NCI-H69 (cell line): ENCODE measurements around the gene CHST2.
A peak's percentile ranks its signal among the peaks of the same experiment; 100 is the strongest.
"Not testable (repeated sequence)": the region's sequence is repeated elsewhere in the genome, so short reads cannot be mapped to it uniquely, and the experiment has no call there.

ENCODE experiments used
- DNase-seq: peaks from one replicate; lab custom pipeline; 2025; lab: John Stamatoyannopoulos, UW

The CHST2 gene

DNA sequence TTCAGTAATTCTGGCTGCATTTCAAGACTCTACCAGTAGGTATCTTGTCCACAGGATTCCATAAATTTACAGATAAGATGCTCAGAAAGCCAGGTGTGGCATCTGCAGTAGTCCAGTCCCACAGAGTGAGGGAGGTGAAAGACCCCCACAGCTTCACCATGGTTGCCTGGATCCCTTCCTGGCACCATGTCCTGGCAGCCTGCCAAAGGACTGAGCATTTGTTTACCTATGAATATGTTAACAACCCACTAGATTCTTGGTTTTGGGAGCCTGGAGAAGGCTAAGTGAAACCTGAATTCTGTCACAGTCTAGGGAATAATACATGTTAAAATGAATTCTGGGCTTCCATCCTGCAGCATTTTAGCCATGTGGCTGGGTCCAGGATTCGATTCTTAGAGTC lies 14.9 kb downstream of the CHST2 start:
- DNase-seq: peak; percentile 94

DNA sequence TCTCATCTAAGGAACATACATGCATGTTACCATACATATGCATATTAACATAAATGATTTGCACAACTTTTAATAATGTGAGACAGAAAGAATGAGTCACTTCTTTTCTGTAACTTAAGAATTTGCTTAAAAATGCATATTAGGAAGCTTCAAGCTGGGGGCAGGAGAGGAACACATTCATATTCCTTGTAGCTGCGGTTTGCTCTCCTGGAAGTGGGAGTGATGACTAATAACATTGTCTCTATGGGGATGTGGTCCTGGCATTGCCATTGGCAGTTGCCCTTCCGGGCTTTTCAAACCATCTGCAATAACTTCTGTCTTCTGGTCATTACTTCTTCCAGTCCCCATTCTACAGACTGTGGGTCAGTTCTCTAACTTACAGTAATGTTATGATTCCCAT lies 15.6 kb downstream of the CHST2 start:
- peak; percentile 67 for DNase-seq

DNA sequence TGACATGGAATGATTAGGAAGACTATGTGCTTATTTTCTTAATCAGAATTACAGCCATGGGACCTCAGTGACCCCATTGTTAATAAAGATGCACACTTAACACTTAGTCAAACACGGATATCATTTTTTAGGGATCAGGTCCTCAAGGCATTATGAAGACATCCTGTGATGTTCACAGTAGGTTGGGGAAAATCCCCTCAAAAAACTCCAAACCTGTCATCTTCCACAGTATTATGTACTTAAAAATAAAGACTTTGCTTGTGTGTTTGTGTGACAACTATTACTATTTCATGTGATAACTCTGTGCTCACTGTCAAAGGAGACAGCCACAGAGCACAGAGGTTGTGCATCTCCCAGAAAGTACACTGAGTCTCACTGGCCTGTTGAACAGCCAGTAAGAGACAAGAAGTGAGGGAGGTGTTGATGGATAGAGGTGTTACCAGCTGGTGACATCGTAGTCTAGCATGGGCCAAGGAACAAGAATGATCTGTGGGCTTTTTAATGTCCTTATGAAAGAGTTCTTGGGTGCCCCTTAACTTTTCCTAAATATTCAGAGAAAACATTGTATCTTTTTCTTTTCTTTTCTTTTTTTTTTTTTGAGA lies 18.0 kb downstream of the CHST2 start:
- DNase-seq: no peak

DNA sequence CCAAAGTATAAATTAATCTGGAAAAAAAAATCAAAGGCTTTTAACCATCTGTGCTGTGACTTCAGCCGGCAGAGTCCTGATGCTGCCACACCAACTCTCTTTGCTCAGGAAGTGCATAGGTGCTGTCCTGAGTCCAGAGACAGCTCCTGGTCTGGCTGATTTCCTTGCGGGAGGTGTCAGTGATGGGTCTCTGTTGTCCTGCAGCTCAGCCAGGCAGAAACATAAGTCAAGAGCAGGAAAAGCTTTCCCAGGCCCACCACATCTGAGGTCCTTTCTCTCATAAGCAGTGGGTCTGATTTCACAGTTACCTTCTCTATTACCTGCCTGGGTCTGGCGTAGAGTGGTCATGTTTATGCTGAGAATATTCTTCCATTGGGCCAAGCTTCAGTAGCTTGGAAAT lies 19.4 kb downstream of the CHST2 start:
- DNase-seq: peak; percentile 11

DNA sequence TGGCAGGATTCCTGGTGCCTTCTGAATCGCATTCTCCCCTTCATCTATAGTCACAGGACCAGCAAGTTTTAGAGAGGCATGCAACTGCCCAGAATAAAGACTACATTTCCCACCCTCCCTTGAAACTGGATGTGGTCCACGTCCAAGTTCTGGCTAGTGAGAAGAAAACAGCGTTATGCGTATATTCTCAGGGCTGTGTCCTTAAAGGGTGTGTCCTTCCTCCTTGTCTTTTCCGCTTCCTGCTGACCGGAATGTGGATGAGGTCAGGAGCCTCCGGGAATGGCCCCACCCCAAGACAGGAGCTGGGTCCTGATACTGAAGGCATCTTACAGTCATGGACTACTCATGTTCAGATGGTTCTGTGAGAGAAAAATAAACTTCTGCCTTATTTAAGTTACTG lies 20.2 kb downstream of the CHST2 start:
- no peak for DNase-seq

DNA sequence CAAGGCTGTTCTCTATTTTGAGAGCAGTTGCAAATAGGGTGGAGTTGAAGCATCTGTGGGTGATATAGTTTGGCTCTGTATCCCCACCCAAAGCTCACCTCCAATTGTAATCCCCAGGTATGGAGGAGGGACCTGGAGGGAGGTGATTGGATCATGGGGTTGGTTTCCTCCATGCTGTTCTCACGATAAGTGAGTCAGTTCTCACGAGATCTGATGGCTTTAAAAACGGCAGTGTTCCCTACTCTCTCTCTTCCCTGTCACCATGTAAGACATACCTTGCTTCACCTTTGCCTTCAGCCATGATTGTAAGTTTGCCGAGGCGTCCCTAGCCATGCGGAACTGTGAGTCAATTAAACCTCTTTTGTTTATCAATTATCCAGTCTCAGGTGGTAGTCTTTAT lies 21.0 kb downstream of the CHST2 start:
- DNase-seq: no peak

DNA sequence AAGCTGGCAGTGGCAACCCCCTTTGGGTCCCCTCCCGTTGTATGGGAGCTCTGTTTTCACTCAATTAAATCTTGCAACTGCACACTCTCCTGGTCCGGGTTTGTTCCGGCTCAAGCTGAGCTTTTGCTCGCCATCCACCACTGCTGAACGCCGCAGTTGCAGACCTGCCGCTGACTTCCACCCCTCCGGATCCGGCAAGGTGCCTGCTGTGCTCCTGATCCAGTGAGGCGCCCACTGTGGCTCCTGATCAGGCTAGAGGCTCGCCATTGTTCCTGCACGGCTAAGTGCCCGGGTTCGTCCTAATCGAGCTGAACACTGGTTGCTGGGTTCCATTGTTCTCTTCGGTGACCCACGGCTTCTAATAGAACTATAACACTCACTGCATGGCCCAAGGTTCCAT lies 22.8 kb downstream of the CHST2 start:
- DNase-seq: peak; percentile 76

DNA sequence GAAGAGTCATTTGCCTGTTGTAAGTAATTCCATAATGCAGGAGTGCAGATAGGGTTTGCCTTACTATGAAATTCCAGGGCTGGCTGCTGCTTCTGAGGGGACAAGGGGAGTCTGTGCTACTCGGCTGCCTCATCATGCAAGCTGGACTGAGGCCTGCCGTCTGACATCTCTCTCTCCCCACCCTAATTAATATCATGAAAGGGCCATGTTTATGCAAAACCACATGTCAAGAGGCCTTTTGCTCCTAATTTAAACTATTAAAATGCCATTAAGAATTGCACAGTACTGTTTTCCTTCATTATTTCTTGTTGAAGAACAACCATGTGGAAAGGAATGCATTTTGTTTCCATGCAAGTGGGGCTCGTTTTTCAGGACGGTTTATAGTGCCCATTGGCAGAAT lies 26.3 kb downstream of the CHST2 start:
- no peak for DNase-seq

DNA sequence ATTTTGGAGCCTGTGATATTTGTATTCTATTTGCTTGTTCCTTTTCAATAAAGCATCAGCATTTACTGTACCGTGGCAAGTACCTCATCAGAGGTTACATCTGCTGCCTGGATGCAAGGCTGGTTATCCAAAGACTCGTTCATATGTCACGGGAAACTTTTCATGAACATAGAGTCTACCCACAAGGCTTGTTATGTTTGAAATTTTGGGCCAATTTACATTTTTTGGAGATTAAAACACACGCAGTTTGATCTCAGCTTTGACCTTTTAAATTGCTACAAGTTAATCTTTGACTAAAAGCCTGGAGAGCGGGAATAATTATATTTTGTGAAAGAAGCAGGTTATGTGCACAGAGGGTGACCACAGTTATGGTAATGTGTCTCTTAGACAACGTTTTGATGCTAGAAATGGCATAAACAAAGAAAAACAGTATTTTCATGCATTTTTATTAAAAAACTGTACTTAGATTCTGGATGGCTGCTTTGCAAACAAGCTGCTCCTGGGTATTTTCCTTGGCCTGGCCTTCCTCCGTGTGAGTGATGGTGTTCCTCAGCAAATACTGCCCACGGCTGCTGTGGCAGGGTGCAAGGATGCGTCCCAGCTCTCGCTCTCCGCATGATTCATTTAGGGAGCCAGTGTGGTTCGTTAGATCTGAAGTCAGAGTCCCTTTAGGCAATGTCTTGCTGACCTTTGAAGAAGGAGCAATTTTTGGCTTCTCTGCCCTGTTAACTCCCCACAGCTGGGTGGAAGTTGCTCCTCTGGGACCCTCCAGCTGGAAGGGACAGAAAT lies 27.1 kb downstream of the CHST2 start:
- DNase-seq: no peak

DNA sequence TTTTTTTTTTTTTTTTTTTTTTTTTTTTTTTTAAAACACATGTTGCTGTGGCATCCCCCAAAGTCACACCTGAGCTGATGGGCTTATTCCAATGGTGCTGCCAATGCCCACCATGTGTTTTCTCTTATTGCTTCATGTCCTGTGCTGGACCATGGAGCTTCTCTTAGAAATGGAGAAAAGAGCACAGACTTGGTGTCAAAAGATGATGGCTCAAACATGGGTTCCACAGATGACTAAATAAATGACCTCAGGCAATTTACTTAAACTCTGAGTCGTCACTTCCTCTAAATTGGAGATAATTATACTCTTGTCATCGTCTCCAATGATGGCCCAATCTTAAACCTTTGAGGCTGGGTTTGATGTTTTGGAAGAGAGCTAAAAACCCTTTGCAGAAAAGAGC lies 28.1 kb downstream of the CHST2 start:
- DNase-seq: peak; percentile 43

DNA sequence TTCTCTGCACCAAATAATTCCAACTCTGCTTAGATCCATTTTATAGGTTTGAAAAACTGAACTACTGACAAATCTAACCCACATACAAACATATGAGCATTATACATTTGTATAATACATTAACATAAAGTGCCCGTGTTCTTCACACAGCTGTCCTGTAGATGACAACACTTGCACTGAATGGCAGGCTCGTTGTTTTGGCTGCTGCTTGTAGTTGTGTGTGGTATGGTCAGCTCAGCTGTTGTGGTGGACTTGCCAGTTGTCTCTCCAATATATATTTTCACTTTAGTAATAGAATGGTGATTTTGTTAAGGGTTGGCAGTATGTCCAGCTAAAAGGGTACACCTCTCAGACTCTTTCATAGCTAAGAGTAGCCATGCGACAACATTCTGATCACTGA lies 30.5 kb downstream of the CHST2 start:
- no peak for DNase-seq

DNA sequence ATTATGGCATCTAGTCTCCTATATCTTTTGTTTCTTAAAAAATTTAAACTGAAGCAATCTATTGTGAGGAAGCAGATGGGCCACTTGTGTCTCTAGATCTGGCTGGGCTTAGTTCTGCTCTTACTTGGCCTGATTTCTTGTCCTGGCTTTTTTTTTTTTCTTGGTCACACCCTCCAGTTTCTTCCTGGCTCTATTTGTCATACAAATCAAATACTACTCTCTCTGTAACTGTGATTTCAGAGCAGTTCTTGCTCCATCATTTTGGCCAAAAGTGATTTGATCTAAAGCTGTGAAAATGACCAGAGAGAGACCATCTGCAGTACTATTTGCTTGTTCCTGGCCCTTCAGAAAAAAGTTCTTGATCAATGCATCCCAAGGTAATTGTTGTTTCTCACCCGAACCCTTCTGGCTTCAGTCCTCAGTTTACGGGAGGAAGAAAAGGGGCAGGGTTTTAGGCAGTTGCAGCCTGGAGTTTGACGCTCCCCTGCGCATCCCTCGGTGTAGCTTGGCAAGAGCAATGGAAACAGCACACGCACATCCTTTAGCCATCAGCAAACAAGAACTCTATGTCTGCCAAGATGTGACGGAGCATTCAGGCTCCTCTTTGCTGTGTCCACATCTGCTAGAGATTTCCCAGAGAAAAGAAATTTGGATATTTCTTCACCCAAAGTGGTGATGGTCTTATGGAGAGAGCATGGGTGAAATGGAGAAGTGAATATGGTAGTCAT lies 31.6 kb downstream of the CHST2 start:
- no peak for DNase-seq

DNA sequence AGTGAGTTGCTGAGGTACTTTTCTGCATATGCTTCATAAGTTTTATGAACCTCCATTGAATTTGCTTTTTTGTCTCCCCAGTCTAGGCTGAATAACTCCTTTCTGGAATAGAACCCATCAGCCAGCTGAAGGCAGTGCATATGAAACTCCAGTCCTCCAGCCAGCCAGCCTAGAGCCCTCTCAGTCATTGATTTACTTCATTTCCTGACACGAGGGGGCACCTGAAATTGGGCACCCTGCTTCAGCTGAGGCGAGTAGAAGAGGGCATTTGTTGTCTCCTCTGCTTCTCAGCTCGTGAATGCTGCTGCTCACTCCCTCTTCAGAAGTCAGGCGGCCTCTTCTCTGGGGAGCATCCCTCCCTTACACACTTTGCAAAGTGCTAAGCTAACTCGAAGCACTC lies 32.5 kb downstream of the CHST2 start:
- no peak for DNase-seq

DNA sequence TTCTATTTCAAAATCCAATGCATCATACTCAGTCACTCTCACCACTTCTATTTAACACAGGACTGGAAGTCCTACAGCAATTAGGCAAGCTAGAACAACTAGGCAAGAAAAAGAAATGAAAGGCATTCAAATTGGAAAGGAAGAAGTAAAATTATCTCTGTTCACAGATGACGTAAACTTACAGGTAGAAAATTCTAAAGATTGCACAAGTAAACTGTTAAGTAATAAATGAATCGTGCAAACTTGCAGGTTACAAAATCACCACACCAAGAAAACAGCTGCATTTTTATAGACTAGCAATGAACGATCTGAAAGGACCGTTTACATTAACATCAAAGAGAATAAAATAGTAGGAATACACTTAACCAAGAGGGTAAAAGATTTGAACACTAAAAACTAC lies 36.2 kb downstream of the CHST2 start:
- no peak for DNase-seq

DNA sequence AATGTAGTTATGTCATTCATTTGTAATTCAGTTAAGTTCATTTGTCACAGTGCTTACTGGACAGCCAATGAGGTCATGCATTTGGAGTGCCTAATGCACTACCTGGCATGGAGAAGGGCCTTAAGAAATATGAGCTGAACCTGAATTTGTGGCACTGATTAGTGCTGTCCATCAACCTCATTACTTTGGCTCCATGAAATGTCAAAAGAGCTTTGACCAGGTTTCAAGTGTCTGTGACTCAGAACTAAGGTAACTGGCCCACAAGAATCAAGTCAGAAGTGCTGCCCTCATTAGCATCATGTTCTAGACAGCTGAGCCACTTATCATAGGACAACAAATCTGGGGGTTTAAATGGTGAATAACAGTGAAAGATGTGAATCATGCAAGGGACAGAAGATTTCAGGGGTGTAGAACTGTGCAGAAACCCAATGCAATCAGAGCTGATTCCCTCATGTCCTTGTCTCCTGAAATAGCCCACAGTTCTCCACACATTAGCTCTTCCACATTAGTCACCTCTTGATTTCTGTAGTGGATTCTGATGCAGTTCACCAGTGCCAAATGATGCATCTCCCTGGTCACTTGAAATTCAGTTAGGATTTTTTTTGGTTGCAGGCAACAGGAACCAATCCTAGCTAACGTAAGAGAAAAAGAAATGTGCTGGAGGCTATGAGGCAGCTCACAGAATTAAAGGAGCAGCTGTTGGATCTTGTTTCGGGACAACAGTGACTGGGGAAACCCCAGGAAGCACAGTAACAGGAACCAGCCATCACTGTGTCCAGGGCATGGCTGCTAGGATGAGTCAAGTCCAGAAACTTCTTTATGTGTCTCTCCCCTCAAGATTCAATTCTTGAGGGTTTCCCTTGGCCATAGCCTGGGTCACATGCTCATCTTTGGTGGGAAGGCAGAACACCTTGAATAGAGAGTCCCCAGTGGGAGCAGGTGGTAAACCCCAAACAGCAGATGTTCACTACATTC lies 38.7 kb downstream of the CHST2 start:
- DNase-seq: peak; percentile 55

DNA sequence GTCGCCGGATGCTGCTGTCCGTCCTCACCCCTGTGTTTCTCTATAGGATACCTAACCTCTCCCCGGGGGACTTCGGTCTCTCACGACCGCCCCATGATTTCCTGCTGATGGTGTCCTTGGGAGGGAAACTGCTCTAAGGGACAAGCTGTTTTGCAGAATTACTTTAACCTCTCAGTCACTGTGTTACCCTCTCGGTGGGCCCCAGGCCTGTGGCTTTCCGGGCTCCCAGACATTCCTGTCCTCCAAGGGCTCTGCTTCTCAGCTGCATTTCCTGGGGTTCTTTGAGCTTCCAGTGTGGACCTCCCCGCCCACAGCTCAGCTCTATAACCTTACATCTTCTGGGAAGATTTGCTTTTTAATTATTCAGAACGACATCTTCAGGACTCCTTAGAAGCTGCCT lies 40.9 kb downstream of the CHST2 start:
- no peak for DNase-seq

DNA sequence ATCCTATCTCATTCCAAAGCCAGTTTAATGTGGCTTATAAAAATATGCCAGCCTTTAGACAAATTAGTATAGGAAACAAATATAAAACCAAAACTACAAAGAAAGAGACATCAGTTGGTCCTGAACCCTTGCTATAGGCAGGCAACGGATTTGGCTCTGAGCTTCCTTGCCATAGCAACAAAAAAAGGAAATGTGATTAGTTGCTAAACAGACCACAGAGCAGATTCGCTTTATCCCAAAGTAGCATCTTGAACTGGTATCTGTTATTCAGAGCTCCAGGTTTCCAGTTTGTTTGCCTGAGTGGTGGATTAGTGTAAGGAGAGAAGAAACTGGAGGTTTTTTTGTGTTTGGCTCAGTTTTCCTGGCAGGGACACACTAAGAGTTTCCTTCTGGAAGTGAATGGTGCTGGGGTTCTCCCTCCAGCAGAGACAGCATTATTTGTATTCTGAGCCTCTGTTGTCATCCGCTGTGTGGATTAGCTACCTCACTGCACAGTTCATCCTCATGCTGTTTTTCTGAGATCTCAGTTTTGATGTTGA lies 44.1 kb downstream of the CHST2 start:
- DNase-seq: no peak

DNA sequence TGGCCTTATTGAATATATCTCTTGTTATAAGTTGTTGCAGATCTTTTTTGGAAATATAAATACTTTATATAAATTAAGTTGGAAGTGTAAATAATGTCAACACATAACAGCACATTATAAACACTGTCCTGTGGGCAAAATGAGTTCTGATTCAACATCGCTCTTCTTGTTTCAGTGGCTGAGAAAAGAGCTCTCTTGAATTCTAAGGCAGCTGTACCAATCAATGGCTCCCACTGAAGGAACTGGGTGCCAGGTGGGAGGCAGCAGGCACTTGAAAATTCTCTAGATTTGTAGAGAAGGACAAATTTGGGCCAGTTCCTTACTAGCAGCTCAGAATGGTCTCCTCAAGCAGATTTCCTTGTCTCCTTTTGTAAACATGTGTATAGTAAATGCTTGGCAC lies 45.6 kb downstream of the CHST2 start:
- DNase-seq: no peak

DNA sequence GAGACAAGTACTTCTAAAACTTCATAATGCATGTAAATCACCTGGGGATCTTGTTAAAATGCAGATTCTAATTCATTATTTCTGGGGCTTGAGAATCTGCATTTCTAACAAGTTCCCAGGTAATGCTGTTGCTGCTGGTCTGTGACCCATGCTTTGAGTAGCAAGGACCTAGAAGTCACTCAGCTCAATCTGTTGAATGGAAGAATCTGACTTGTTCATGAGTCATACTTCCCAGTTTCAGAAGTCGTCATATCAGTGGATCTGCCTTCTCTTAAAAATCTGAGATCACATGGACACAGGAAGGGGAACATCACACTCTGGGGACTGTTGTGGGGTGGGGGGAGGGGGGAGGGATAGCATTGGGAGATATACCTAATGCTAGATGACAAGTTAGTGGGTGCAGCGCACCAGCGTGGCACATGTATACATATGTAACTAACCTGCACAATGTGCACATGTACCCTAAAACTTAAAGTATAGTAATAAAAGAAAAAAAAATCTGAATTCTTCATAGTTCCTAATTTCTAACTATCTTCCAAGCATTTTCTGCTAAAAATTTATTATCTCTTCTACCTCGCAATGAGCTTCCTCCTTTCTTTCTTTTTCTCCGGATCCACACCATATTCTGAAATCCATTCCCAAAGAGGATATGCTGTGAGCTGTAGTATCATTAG lies 46.2 kb downstream of the CHST2 start:
- DNase-seq: not testable (repeated sequence)

DNA sequence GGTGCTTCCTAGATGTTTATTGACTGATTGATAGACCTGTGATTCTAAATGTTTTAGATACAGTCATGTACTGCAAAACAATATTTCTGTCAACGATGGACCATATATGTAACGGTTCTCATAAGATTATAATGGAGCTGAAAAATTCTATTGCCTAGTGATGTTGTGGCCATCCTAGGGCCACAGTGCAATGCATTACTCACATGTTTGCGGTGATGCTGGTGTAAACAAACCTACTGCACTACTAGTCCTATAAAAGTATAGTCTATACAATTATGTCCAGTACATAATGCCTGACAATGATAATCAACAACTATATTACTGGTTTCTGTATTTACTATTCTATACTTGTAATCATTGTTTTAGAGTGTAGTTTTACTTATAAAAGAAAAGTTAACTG lies 46.8 kb downstream of the CHST2 start:
- no peak for DNase-seq
